Activated CD8-positive, alpha-beta T cell treated with anti-CD3 and anti-CD28 coated beads for 36 hours (primary cell): ENCODE measurements around the gene C2orf49. TPM values are rescaled to one million over a fixed set of nuclear protein-coding genes. Genes with fewer than 3 reads are reported as not detected.

ENCODE experiments used
- ATAC-seq: fragments of 200-7000 bp; cut with Tn5 transposase; one replicate; pipeline ENCODE4 v1.10.0; 2021; ENCODE audit warnings: mild to moderate bottlenecking, moderate library complexity
- CTCF ChIA-PET: fragments of 350-600 bp; sonication (Branson Sonifier 250); formaldehyde crosslinking; loops from one replicate; lab custom pipeline; 2021; ENCODE audit warnings: antibody characterized with exemption; lab: Charles Lee
- POLR2A ChIA-PET: fragments of 350-600 bp; sonication (Branson Sonifier 250); formaldehyde crosslinking; loops from one replicate; lab custom pipeline; 2021; ENCODE audit warnings: antibody characterized with exemption; lab: Charles Lee
- DNase-seq: peaks from one replicate; pipeline ENCODE4 v3.0.0-alpha.2; 2020
- H3K27ac Mint-ChIP-seq: one replicate; pipeline ENCODE4 v1.8.0; 2021; ENCODE audit warnings: mild to moderate bottlenecking, mixed read lengths
- H3K27me3 Mint-ChIP-seq: one replicate; pipeline ENCODE4 v1.8.0; 2021; ENCODE audit warnings: mixed read lengths
- H3K36me3 Mint-ChIP-seq: one replicate; pipeline ENCODE4 v1.8.0; 2021; ENCODE audit warnings: low read depth, mixed read lengths
- H3K4me1 Mint-ChIP-seq: one replicate; pipeline ENCODE4 v1.8.0; 2021; ENCODE audit warnings: low read depth, mixed read lengths
- H3K4me3 Mint-ChIP-seq: one replicate; pipeline ENCODE4 v1.8.0; 2021; ENCODE audit warnings: mild to moderate bottlenecking, moderate library complexity, mixed read lengths
- H3K9me3 Mint-ChIP-seq: one replicate; pipeline ENCODE4 v1.8.0; 2021; ENCODE audit warnings: mixed read lengths
- CTCF ChIP-seq: fragments of 200-600 bp; IDR thresholded peaks from one replicate; pipeline ENCODE4 v1.8.0; 2022; ENCODE audit warnings: antibody characterized with exemption, mild to moderate bottlenecking
- intact Hi-C: fragments of 100-400 bp; cut with micrococcal nuclease; formaldehyde crosslinking; loops from one replicate; pipeline ENCODE4 v1.10.0; 2022
- total RNA-seq, 2 experiments: library from RNA; stranded (reverse); gene quantifications; one replicate each; pipeline ENCODE4 v1.2.3, GENCODE V29; 2021

The C2orf49 gene
- total RNA-seq, 2 experiments from 2014 or later: 22.3 to 23.3 TPM

DNA sequence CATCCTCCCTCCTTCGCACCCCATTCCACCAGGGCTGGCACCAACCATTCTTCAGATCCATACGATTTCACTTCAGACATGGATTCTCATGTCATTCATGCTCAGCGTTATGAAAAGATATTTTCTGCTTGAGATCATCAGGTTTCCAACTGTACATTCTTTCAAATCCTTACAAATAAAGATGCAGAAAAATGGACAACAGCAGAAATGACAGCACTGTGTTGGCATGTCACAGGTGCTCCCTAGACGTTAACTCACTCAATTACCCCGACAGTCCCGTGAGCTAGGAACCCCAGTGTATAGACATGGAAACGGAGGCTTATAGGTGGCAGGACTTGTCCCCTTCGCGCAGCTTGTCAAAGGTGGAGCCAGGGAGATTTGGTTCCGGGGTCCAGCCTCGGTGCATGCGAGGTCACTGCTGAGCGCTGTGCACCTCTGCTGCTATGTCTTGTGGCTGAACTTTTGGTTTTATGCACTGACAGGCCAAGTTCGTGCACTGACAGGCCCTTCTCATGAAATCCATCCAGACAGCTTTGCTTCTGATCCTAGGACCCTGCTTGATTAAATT, 43.8 kb downstream of the C2orf49 start:
- Mint-ChIP-seq H3K4me1 (no peaks in the 10 kb centered on the region), H3K4me3 (no peak overlapping the region), H3K27ac (no peak overlapping the region), H3K9me3 (no peaks in the 10 kb centered on the region), H3K36me3 (no peaks in the 10 kb centered on the region), H3K27me3 (no peaks in the 10 kb centered on the region)
- POLR2A ChIA-PET: interaction anchor here (0.8 kb wide), 1 partner anchor 11 kb away, joined by 4 read pairs; no protein-coding TSS in a partner anchor
- no peak for TF ChIP-seq CTCF
- CTCF ChIA-PET: no interaction called here
- intact Hi-C loops: no loop called here
- ATAC-seq (no peak), DNase-seq (no peak)

GRCh38 chr2:105382177-105382576, 44.8 kb downstream of the C2orf49 start:
- no peak overlapping the region for H3K27ac Mint-ChIP-seq

GRCh38 chr2:105383432-105384166, 46.3 kb downstream of the C2orf49 start:
- POLR2A ChIA-PET: no interaction called here
- no peak overlapping the region for H3K27ac Mint-ChIP-seq

More at GRCh38 chr2:105382177-105382576, 44.8 kb downstream of the C2orf49 start:
- no peak for ATAC-seq
- H3K4me3 Mint-ChIP-seq: no peak overlapping the region
- POLR2A ChIA-PET: no interaction called here
- CTCF ChIA-PET: no interaction called here
- H3K9me3 Mint-ChIP-seq: no peaks in the 10 kb centered on the region
- H3K4me1 Mint-ChIP-seq: no peaks in the 10 kb centered on the region
- no peaks in the 10 kb centered on the region for H3K36me3 Mint-ChIP-seq
- H3K27me3 Mint-ChIP-seq: no peaks in the 10 kb centered on the region
- no peak for TF ChIP-seq CTCF
- DNase-seq: no peak
- intact Hi-C loops: no loop called here

GRCh38 chr2:105384216-105384615, 46.9 kb downstream of the C2orf49 start:
- no peak for TF ChIP-seq CTCF
- POLR2A ChIA-PET: no interaction called here
- ATAC-seq: no peak
- H3K9me3 Mint-ChIP-seq: no peaks in the 10 kb centered on the region
- H3K27me3 Mint-ChIP-seq: no peaks in the 10 kb centered on the region
- intact Hi-C loops: no loop called here
- H3K4me1 Mint-ChIP-seq: no peaks in the 10 kb centered on the region
- no peak for DNase-seq
- no peak overlapping the region for H3K27ac Mint-ChIP-seq
- H3K4me3 Mint-ChIP-seq: no peak overlapping the region
- CTCF ChIA-PET: no interaction called here
- H3K36me3 Mint-ChIP-seq: no peaks in the 10 kb centered on the region

More at GRCh38 chr2:105383432-105384166, 46.3 kb downstream of the C2orf49 start:
- Mint-ChIP-seq H3K9me3 (no peaks in the 10 kb centered on the region), H3K4me3 (no peak overlapping the region), H3K27me3 (no peaks in the 10 kb centered on the region), H3K4me1 (no peaks in the 10 kb centered on the region), H3K36me3 (no peaks in the 10 kb centered on the region)
- intact Hi-C loops: no loop called here
- ATAC-seq (no peak), DNase-seq (no peak)
- CTCF ChIA-PET: no interaction called here
- TF ChIP-seq CTCF: no peak

DNA sequence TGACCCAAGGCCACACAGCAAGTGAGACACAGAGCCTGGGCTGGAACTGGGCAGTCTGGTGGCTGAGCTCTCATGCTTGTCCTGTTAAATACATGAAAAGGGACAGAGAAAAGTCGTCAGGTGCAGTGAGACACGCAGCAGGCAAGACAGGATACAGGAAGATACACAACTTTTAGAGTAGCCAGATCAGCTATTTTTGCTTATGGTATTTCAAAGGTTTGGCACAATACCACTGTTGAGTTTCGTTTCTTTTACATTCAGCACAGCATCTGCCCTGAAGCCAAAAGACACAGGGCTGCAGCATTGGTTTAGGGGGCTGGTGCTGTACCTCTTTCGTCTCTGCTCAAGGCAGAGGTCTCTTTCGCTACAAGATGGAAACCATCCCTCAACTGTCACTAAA, 47.5 kb downstream of the C2orf49 start:
- DNase-seq (no peak), ATAC-seq (no peak)
- Mint-ChIP-seq H3K4me3 (no peak overlapping the region), H3K9me3 (no peaks in the 10 kb centered on the region), H3K27me3 (no peaks in the 10 kb centered on the region), H3K4me1 (no peaks in the 10 kb centered on the region), H3K36me3 (no peaks in the 10 kb centered on the region), H3K27ac (no peak overlapping the region)
- TF ChIP-seq CTCF: no peak
- POLR2A ChIA-PET: no interaction called here
- intact Hi-C loops: no loop called here
- CTCF ChIA-PET: no interaction called here
